Stimulated activated naive CD4-positive, alpha-beta T cell (primary cell): ENCODE results near the gene HMX1.

Experiments used
- DNase-seq, 6 experiments: peaks; one replicate each; lab custom pipeline; 2025; lab: John Stamatoyannopoulos, UW

HMX1 gene

DNA sequence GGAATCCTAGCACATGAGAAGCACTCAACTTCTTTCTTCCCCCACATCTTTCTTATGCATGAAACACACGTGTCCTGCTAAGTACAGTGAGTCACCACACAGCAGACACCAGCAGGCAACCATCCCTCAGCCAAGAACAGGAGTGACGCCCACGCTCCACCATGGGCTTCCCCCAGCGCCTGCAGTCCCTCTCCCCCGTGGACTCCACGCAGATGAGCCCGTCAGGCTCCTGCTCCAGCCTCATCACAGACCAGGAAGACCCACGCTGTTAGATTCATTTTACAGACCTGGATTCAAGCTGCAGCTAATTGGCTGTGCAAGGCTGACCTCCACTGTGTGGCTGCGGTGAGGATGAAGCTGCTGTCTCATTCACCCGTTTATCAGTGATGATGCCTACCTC is 16.7 kb downstream of the HMX1 start:
- no peak for DNase-seq

DNA sequence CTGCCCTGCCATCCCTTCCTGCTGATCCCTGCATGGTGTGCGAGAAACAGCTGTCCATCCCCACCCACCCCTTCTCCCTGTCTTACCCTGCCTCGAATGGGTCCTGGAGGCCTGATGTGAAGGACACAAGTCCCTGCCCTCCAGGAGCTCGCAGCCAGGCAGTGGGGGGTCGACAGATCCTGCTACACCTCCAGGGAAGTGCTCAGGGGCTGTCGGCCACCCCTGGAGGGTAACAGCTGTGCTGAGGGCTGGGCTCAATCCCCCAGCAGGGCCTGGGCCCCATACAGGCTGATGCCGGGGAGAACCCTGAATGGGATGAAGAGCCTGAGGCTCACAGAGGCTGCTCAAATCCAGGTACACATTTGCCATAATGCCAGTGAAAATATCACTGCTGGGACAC is 17.6 kb downstream of the HMX1 start:
- no peak for DNase-seq

GRCh38 chr4:8853249-8853648 is 18.4 kb downstream of the HMX1 start:
- no peak for DNase-seq

GRCh38 chr4:8852118-8852704 is 19.4 kb downstream of the HMX1 start:
- DNase-seq, result no peak

- no peak for DNase-seq
Observed at GRCh38 chr4:8851321-8852117, 20.1 kb downstream of the HMX1 start.

- DNase-seq, result no peak
Observed at GRCh38 chr4:8850830-8851188, 20.8 kb downstream of the HMX1 start.

GRCh38 chr4:8850074-8850829 is 21.4 kb downstream of the HMX1 start:
- DNase-seq, result no peak

GRCh38 chr4:8849266-8850073 is 22.2 kb downstream of the HMX1 start:
- DNase-seq, result no peak

DNA sequence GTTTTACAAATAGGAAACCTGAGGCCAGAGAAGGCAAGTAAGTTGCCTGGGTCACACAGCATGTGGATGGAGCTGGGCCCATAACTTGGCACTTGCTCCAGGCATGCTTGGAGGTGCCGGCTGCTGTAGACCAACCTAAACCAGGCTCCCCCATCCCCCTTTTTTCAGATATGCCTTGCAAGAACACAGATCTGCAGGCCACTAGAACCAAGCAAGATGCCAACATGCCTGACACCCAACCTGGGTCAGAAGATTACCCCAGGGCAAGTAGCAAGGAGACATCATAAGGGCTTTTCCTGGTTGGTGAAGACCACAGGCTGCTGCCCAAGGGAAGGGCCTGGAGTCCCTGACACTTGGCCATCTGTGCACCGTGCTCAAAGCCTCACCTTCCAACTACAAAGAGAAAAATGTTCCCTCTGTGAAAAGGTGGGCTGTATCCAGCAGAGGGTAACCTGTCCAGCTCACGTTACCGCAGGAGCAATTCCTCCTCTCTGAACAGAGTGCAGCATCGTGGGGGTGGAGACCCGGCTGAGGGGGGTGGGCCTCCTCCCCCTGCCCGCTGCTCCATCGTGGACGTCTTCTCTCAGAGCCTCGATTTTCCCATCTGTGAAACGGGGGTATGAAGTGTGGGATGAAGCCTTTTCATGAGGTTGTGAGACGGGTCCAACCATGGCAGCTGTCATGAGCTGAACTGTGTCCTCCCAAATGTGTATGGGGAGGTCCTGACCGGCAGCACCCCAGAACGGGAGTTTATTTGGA is 23.0 kb downstream of the HMX1 start:
- DNase-seq, result no peak

DNA sequence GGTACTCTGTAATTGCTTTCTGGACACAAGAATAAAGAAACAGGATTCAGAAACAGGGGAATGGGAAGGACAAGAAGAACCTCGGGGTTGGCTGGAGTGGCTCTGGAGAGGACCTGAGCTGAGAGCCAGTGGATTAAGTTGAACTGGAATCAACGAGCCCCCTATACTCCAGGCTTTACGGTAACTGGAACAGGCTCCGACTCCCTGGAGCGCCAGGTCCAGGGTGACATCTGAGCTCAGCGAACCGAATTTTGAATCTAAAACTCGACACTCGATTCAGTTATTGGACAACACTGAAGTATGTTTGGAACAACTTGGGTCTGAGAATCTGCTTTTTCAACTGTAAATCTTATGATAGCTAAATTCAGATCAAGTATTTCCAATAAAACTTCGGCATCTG is 23.9 kb downstream of the HMX1 start:
- DNase-seq, result no peak

- no peak for DNase-seq
Observed at GRCh38 chr4:8847331-8847730, 24.3 kb downstream of the HMX1 start.

GRCh38 chr4:8846826-8847225 is 24.8 kb downstream of the HMX1 start:
- no peak for DNase-seq

- DNase-seq, result no peak
Observed at GRCh38 chr4:8846046-8846720, 25.5 kb downstream of the HMX1 start.

DNA sequence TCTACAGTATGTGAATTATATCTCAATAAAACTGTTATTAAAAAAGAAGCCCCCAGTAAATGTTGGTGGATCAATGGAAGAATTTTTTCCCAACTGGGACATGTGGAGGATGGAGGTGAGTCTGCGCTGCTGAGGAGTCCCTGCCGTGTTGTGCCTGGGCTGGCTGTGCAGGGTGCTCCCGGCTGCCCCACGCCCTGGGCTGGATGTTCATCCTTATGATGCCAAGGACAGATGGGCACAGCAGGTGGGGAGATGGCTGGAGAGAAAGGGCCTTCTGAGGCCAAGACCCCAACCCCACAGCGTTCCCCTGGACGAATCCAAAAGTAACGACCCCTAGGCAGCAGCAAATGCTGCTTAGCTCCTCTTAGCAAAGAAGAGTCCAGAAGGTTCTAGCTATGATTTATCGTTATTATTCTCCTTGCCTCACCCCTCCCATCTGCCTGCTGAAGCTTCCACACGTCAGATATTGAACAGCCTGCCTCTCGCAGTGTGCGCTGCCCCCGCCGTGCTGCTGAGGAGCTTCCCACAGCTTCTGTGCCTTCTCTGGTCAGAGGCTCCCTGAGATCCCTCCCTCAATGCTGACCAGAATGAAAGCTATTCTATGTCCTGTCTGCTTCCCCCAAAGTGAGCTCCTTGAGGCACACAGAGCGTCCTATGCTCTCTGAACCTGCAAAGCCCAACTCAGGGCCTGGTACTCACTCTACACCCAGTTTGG is 26.5 kb downstream of the HMX1 start:
- DNase-seq, result no peak

- no peak for DNase-seq
Observed at GRCh38 chr4:8843597-8843996, 28.0 kb downstream of the HMX1 start.

DNA sequence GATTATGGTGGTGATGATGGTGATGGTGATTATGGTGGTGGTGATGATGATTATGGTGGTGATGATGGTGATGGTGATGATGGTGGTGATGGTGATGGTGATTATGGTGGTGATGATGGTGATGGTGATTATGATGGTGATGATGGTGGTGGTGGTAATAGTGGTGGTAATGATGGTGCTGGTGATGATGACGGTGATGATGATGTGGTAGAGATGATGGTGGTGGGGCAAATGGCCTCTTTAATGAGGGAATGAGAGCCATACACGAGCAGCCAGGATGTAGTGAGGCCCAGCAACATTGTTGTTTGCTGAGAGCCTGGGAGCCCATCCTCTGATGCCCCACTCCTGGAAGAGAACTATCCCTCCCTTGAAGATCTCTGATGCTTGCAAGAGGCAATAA is 29.0 kb downstream of the HMX1 start:
- DNase-seq, result no peak

- DNase-seq, result no peak
Observed at GRCh38 chr4:8841678-8842268, 29.9 kb downstream of the HMX1 start.

GRCh38 chr4:8840816-8841455 is 30.7 kb downstream of the HMX1 start:
- no peak for DNase-seq

DNA sequence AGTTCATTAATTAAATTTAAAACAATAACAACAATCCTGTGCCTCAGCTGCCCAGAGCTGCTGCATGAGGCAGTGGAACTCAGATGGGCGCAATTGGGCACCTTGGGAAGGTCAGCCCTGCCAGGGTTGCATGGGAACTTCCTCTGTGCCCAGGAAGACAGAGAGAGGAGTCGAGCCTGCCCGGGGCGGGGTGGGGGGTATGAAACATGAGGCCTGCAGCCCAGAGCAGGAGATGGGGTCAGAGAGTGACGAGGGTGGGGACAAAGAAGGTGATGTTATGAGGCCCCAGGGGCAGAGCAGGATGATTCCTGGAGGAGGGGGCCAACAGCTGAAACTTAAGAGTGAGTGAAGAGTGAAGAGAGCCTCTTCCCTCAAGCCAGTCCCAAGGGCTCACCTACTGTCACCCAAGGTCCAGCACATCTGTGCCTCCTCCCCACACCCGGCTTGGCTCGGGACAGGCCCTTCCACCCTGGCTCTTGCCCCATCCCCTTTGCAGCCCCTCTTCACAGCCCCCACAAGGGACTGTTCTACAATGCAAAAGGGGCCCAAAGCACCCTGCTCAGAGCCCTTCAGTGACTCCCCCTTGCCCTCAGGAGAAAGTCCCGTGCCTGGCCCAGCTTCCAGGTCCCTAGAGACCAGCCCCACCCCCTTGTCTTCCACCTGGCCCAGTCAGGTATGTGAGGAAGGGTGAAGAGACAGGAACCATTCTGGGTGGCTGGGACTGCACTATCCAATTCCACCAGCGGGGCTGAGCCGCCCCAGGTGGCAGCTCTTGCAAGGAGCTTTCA is 31.4 kb downstream of the HMX1 start:
- DNase-seq, result no peak
